Ovary (tissue), 9 donors: ENCODE measurements around the gene ARIH2. TPM values are rescaled to one million over a fixed set of nuclear protein-coding genes. Genes with fewer than 3 reads are reported as not detected.
A peak's percentile ranks its signal among the peaks of the same experiment; 100 is the strongest.

Source experiments
- DNase-seq, 5 donors: peaks; one replicate each; pipeline ENCODE4 v3.0.0-alpha.2; 2019 to 2020
- H3K27ac ChIP-seq, 2 donors: fragments of 200-600 bp; one replicate each; pipeline versions ENCODE4 v1.5.1 to v1.8.0; 2019 to 2022
- H3K27me3 ChIP-seq: fragments of 200-600 bp; one replicate; pipeline ENCODE4 v1.8.0; 2022
- H3K36me3 ChIP-seq: fragments of 200-600 bp; sonication (generic); one replicate; pipeline ENCODE4 v1.5.1; 2019
- H3K4me1 ChIP-seq: one replicate; pipeline ENCODE4 v1.8.1; 2013; ENCODE audit warnings: mild to moderate bottlenecking, moderate library complexity; ENCODE audit not compliant: insufficient read depth
- H3K4me3 ChIP-seq: fragments of 200-600 bp; sonication (generic); one replicate; pipeline ENCODE4 v1.5.1; 2017
- H3K9me3 ChIP-seq, 2 donors: fragments of 200-600 bp in 1 of 2; sonication (generic) in 1 of 2; one replicate each; pipeline versions ENCODE4 v1.5.1 to v1.8.1; 2013 to 2019; ENCODE audit warnings: mild to moderate bottlenecking in 1 of 2, moderate library complexity in 1 of 2
- CTCF ChIP-seq, 3 donors: fragments of 450-650 bp in 2 of 3; fragments of 200-600 bp in 1 of 3; IDR thresholded peaks; one replicate each; pipeline versions ENCODE4 v1.5.1 to v1.8.0; 2016 to 2022; ENCODE audit warnings: antibody characterized with exemption in 3 of 3, mild to moderate bottlenecking in 1 of 3
- EP300 ChIP-seq: sonication (generic); formaldehyde crosslinking; IDR thresholded peaks from one replicate; pipeline ENCODE4 v1.6.1; 2017; ENCODE audit warnings: antibody characterized with exemption
- POLR2A ChIP-seq: fragments of 450-650 bp; IDR thresholded peaks from one replicate; pipeline ENCODE4 v1.6.1; 2017; ENCODE audit warnings: antibody characterized with exemption, mild to moderate bottlenecking, moderate library complexity
- WGBS, 3 donors: extraction: QIAGEN DNeasy Blood & Tissue Kit in 1 of 3; methylation state at CpG; one replicate each; pipeline versions ENCODE4 v1.1.5 to v1.1.7; 2013 to 2017; 5-methylcytosine and 5-hydroxymethylcytosine counted together
- intact Hi-C, 4 donors: fragments of 100-400 bp; cut with DNase I; formaldehyde crosslinking; loops; one replicate each; pipeline versions ENCODE4 v1.11.0 to v1.15.1; 2022 to 2023
- polyA plus RNA-seq, 2 donors: library from polyadenylated mRNA; stranded (reverse); fragments of 200-250 nt in 1 of 2; fragments of 350-450 nt in 1 of 2; fragmentation: Illumina TruSeq in 1 of 2; extraction: RNeasy Lipid Tissue Mini Kit (QIAGEN cat#74804) in 1 of 2; gene quantifications; one replicate each; pipeline ENCODE4 v1.2.3, GENCODE V29; 2013 to 2014
- total RNA-seq, 7 donors: library from RNA; depleted of rRNA in 2 of 7; stranded (reverse); fragments of >200 nt in 2 of 7; fragmentation: NEBNext Ultra II Directional in 3 of 7; extraction: Animal tissue kit (Norgen Biotek cat#: 25700) in 3 of 7; gene quantifications; one replicate each; pipeline versions ENCODE4 v1.1.0 to v1.2.4, GENCODE V29; 2016 to 2023
- donor health status: DM: no; HTN: no; CAD: no; lungs with moderate emphysema.
- donor health status: DM: no; HTN: no; CAD: no.
- donor health status: Bipolar disorder and iron deficiency.
- donor health status: DM: yes; HTN: yes; CAD: no.
- donor health status: DM: no; HTN: no; CAD: no.
- donor health status: DM: yes; HTN: yes; CAD: no.

Gene ARIH2
- total and polyA plus RNA-seq, 9 donors: 39.6 to 95.7 (median 72.0) TPM

GRCh38 chr3:48997102-48997635 is 78.5 kb downstream of the ARIH2 start:
- H3K27ac ChIP-seq: no peak overlapping the region
- DNase-seq: peak in 1 of 5 donors; percentile 27
- H3K4me1 ChIP-seq: no peaks in the 10 kb centered on the region
- H3K27me3 ChIP-seq: no peaks in the 10 kb centered on the region
- H3K36me3 ChIP-seq: no peaks in the 10 kb centered on the region
- 81 to 89% (median 82%) methylated on average over 8 of the region's 8 CpGs for WGBS, 3 donors
- TF ChIP-seq POLR2A: no peak
- no peak for TF ChIP-seq CTCF (IDR thresholded peaks at IDR 0.05)
- no peak for TF ChIP-seq EP300
- H3K4me3 ChIP-seq: no peak overlapping the region
- H3K9me3 ChIP-seq: no peaks in the 10 kb centered on the region
- intact Hi-C loops: loop anchor here in 1 of 4 donors (10.0 kb wide), 1 partner anchor 448 kb away; no protein-coding TSS in a partner anchor

- Histone ChIP-seq H3K36me3 (no peaks in the 10 kb centered on the region), H3K4me1 (no peaks in the 10 kb centered on the region), H3K27ac (no peak overlapping the region), H3K9me3 (no peaks in the 10 kb centered on the region), H3K4me3 (no peak overlapping the region), H3K27me3 (no peaks in the 10 kb centered on the region)
- TF ChIP-seq CTCF (IDR thresholded peaks at IDR 0.05) (no peak), EP300 (no peak), POLR2A (no peak)
- intact Hi-C loops: loop anchor here in 1 of 4 donors (10.0 kb wide), 1 partner anchor 447 kb away; no protein-coding TSS in a partner anchor
- DNase-seq: peak in 1 of 5 donors; percentile 26
- WGBS, 3 donors: 71 to 77% (median 77%) methylated on average over 20 of the region's 20 CpGs
Measured at GRCh38 chr3:48997714-48998637, 79.3 kb downstream of the ARIH2 start.

- Histone ChIP-seq H3K4me3 (no peak overlapping the region), H3K4me1 (no peaks in the 10 kb centered on the region), H3K27ac (no peak overlapping the region), H3K9me3 (no peaks in the 10 kb centered on the region), H3K27me3 (no peaks in the 10 kb centered on the region), H3K36me3 (no peaks in the 10 kb centered on the region)
- 78 to 85% (median 84%) methylated on average over 8 of the region's 8 CpGs for WGBS, 3 donors
- DNase-seq: no peak
- intact Hi-C loops: loop anchor here in 1 of 4 donors (10.0 kb wide), 1 partner anchor 446 kb away; no protein-coding TSS in a partner anchor
- TF ChIP-seq EP300 (no peak), POLR2A (no peak), CTCF (IDR thresholded peaks at IDR 0.05) (no peak)
Measured at GRCh38 chr3:48999085-48999858, 80.6 kb downstream of the ARIH2 start.

GRCh38 chr3:49001155-49001554 is 82.5 kb downstream of the ARIH2 start:
- DNase-seq: no peak
- intact Hi-C loops: no loop called here
- H3K4me3 ChIP-seq: no peak overlapping the region
- no peaks in the 10 kb centered on the region for H3K9me3 ChIP-seq
- H3K36me3 ChIP-seq: no peaks in the 10 kb centered on the region
- no peaks in the 10 kb centered on the region for H3K27me3 ChIP-seq
- H3K4me1 ChIP-seq: peaks cover 3% of the 10 kb centered on the region
- 85 to 88% (median 87%) methylated on average over 6 of the region's 6 CpGs for WGBS, 3 donors
- H3K27ac ChIP-seq: no peak overlapping the region
- TF ChIP-seq POLR2A (no peak), CTCF (IDR thresholded peaks at IDR 0.05) (no peak), EP300 (no peak)
